Endothelial cell of umbilical vein (primary cell): ENCODE measurements around the gene SCARF2. TPM values are rescaled to one million over a fixed set of nuclear protein-coding genes. Genes with fewer than 3 reads are reported as not detected.

ENCODE experiments used
- BruUV-seq: library from RNA; stranded (reverse); fragments of 400-500 nt; replicated peaks from 2 replicates; lab custom pipeline; 2021; lab: Mats Ljungman, UMichigan
- CTCF ChIA-PET: fragments of 300-600, 350-600 bp; sonication (Branson Sonifier 250); formaldehyde crosslinking; loops from one replicate; lab custom pipeline; 2021; ENCODE audit warnings: antibody characterized with exemption, inconsistent platforms; lab: Charles Lee
- POLR2A ChIA-PET: fragments of 300-600, 350-600 bp; sonication (Branson Sonifier 250); formaldehyde crosslinking; loops from one replicate; lab custom pipeline; 2021; ENCODE audit warnings: antibody characterized with exemption, inconsistent platforms; lab: Charles Lee
- DNase-seq: peaks from one replicate; pipeline ENCODE4 v3.0.0-alpha.2; 2011; ENCODE audit warnings: low read depth, low spot score
- FAIRE-seq: peaks from 2 replicates; lab custom pipeline; 2011; peaks lifted over from hg19 to GRCh38; lab: Jason Lieb, UNC
- H2AFZ ChIP-seq: 2 replicates; pipeline ENCODE4 v1.6.0; 2012; ENCODE audit warnings: low read depth, low read length, control low read depth, inconsistent platforms
- H3K27ac ChIP-seq: 2 replicates; pipeline ENCODE4 v1.5.1; 2011; ENCODE audit warnings: low read depth, mild to moderate bottlenecking, control low read depth, low read length, moderate library complexity; ENCODE audit not compliant: insufficient read depth
- H3K27me3 ChIP-seq, 2 experiments: 2 replicates each; pipeline versions ENCODE4 v1.6.0 to v1.6.1; 2011; ENCODE audit warnings: low read length in 2 of 2, mixed read lengths in 1 of 2; ENCODE audit not compliant: control insufficient read depth in 2 of 2, insufficient read depth in 2 of 2
- H3K36me3 ChIP-seq, 2 experiments: 2 replicates in 1 of 2; 3 replicates in 1 of 2; pipeline ENCODE4 v1.5.1; 2011; ENCODE audit warnings: low read length in 2 of 2, mild to moderate bottlenecking in 1 of 2, moderate library complexity in 1 of 2; ENCODE audit not compliant: control insufficient read depth in 2 of 2, insufficient read depth in 2 of 2; ENCODE audit errors: extremely low read depth in 1 of 2
- H3K4me1 ChIP-seq: 3 replicates; pipeline ENCODE4 v1.5.1; 2011; ENCODE audit warnings: mild to moderate bottlenecking, low read length; ENCODE audit not compliant: control insufficient read depth, insufficient read depth; ENCODE audit errors: extremely low read depth
- H3K4me2 ChIP-seq: 2 replicates; pipeline ENCODE4 v1.6.1; 2011; ENCODE audit warnings: low read length, control low read depth, mixed read lengths; ENCODE audit not compliant: insufficient read depth
- H3K4me3 ChIP-seq, 3 experiments: fragments of 200-600 bp in 1 of 3; sonication (generic), shearing (Covaris generic) in 1 of 3; replicated peaks in 1 of 3; 2 replicates each; pipeline ENCODE4 v1.5.1; 2011 to 2016; ENCODE audit warnings: control low read depth in 3 of 3, low read length in 3 of 3, mild to moderate bottlenecking in 2 of 3, inconsistent platforms in 1 of 3, low read depth in 1 of 3, moderate library complexity in 1 of 3; ENCODE audit not compliant: insufficient read depth in 1 of 3
- H3K79me2 ChIP-seq: 2 replicates; pipeline ENCODE4 v1.6.0; 2012; ENCODE audit warnings: low read length, inconsistent platforms; ENCODE audit not compliant: control insufficient read depth, insufficient read depth
- H3K9ac ChIP-seq: replicated peaks from 2 replicates; pipeline ENCODE3; 2011; ENCODE audit warnings: low read length, control low read depth; ENCODE audit not compliant: insufficient read depth; ENCODE audit errors: extremely low read depth
- H3K9me1 ChIP-seq: replicated peaks from 3 replicates; pipeline ENCODE4 v1.6.0; 2011; ENCODE audit warnings: mild to moderate bottlenecking, low read length; ENCODE audit not compliant: control insufficient read depth, insufficient read depth; ENCODE audit errors: extremely low read depth
- H3K9me3 ChIP-seq: replicated peaks from 2 replicates; pipeline ENCODE4 v1.5.1; 2012; ENCODE audit warnings: low read length, inconsistent platforms; ENCODE audit not compliant: control insufficient read depth, insufficient read depth
- H4K20me1 ChIP-seq: replicated peaks from 2 replicates; pipeline ENCODE3; 2011; ENCODE audit warnings: mild to moderate bottlenecking, low read length; ENCODE audit not compliant: control insufficient read depth, insufficient read depth; ENCODE audit errors: extremely low read depth
- EZH2 ChIP-seq: IDR thresholded peaks from 2 replicates; pipeline ENCODE4 v1.6.1; 2012; ENCODE audit warnings: borderline replicate concordance, low read depth, mild to moderate bottlenecking, moderate library complexity, low read length, inconsistent platforms; ENCODE audit not compliant: severe bottlenecking
- FOS ChIP-seq: IDR thresholded peaks from 2 replicates; pipeline ENCODE4 v1.6.1; 2011; ENCODE audit warnings: mild to moderate bottlenecking, low read length, moderate library complexity, borderline replicate concordance; ENCODE audit not compliant: insufficient read depth
- GATA2 ChIP-seq: IDR thresholded peaks from 2 replicates; pipeline ENCODE4 v1.7.0; 2011; ENCODE audit warnings: low read depth, mild to moderate bottlenecking, moderate library complexity, mixed read lengths, low read length; ENCODE audit not compliant: insufficient read length, insufficient read depth
- JUN ChIP-seq: IDR thresholded peaks from 2 replicates; pipeline ENCODE4 v1.6.1; 2011; ENCODE audit warnings: borderline replicate concordance, low read depth; ENCODE audit not compliant: insufficient read length, insufficient read depth
- MYC ChIP-seq: IDR thresholded peaks from one replicate; pipeline ENCODE4 v1.6.1; 2011; ENCODE audit warnings: mild to moderate bottlenecking, low read depth, low read length
- POLR2A ChIP-seq: IDR thresholded peaks from 2 replicates; pipeline ENCODE4 v1.6.1; 2012; ENCODE audit warnings: low read depth, mild to moderate bottlenecking, control low read depth, low read length
- POLR2AphosphoS5 ChIP-seq: IDR thresholded peaks from 2 replicates; pipeline ENCODE4 v1.6.1; 2012; ENCODE audit warnings: low read depth, mild to moderate bottlenecking, control low read depth, low read length, moderate library complexity; ENCODE audit not compliant: insufficient read depth
- dilution Hi-C: fragments of 300-500 bp; cut with MboI; formaldehyde crosslinking; loops from one replicate; pipeline ENCODE4 v1.15.0; 2019; ENCODE audit warnings: low sequenced_read_pairs; ENCODE audit not compliant: extremely low pct_ligation_motif_present
- intact Hi-C: fragments of 100-400 bp; cut with micrococcal nuclease; formaldehyde crosslinking; loops from one replicate; pipeline ENCODE4 v1.10.0; 2022
- polyA plus RNA-seq, 4 experiments: library from polyadenylated mRNA; depleted of rRNA in 3 of 4; stranded (reverse) in 3 of 4; unstranded in 1 of 4; fragments of >200 nt; gene quantifications; 2 replicates each; pipeline versions ENCODE4 v1.2.1 to v1.2.3, GENCODE V29; 2011 to 2012; ENCODE audit warnings: missing spikeins in 1 of 4
- total RNA-seq: library from RNA; stranded (reverse); gene quantifications from 2 replicates; pipeline ENCODE4 v1.2.3, GENCODE V29; 2021
- TF ChIP-seq, protein P1 (sequence below), 2 donors: IDR thresholded peaks; 1 replicate in 1 of 2; 2 replicates in 1 of 2; pipeline ENCODE4 v1.5.1; 2011; ENCODE audit warnings: low read length in 2 of 2, mild to moderate bottlenecking in 2 of 2, moderate library complexity in 2 of 2, control low read depth in 1 of 2, inconsistent platforms in 1 of 2, low read depth in 1 of 2; ENCODE audit not compliant: insufficient read depth in 1 of 2; ENCODE audit errors: extremely low read depth in 1 of 2
- TF ChIP-seq, protein P2 (sequence below): IDR thresholded peaks from 2 replicates; pipeline ENCODE4 v1.6.1; 2011; ENCODE audit not compliant: insufficient read depth, insufficient read length

Gene SCARF2
- total and polyA plus RNA-seq, 2 donors (not counting 3 experiments of a cell fraction or from before 2014, with no cell fraction given) = 15.7 to 20.1 TPM

DNA sequence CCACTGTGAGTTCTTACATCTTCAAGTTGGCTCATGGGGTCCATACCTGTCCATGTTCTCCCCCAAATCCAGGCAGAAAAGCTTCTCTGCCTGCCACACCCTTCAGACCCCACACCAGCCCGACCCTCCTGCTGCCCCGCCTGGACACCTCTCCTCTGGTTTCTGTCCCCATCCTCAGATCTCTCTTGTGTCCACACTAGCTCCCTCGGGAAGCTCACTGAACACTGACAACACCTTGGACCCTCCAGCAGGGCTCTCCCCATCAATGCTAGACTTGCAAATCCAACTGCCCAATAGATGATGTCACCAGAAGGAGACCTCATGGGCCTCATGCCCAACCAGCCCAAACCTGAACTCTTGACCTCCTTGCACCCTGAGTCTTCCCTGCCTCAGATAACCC lies 2.9 kb downstream of the SCARF2 start:
- Histone ChIP-seq H3K4me2 (no peak overlapping the region), H2AFZ (no peak overlapping the region), H3K79me2 (peaks cover 14% of the 10 kb centered on the region), H3K4me1 (peaks cover 14% of the 10 kb centered on the region), H3K36me3 (no peaks in the 10 kb centered on the region), H4K20me1 (peaks cover 2% of the 10 kb centered on the region), H3K9ac (no peak overlapping the region), H3K9me3 (no peaks in the 10 kb centered on the region), H3K4me3 (no peak overlapping the region), H3K9me1 (no peaks in the 10 kb centered on the region), H3K27ac (no peak overlapping the region), H3K27me3 (no peaks in the 10 kb centered on the region)
- no peak for TF ChIP-seq JUN
- TF ChIP-seq FOS = no peak
- TF ChIP-seq EZH2 = no peak
- TF ChIP-seq, protein P1, sequence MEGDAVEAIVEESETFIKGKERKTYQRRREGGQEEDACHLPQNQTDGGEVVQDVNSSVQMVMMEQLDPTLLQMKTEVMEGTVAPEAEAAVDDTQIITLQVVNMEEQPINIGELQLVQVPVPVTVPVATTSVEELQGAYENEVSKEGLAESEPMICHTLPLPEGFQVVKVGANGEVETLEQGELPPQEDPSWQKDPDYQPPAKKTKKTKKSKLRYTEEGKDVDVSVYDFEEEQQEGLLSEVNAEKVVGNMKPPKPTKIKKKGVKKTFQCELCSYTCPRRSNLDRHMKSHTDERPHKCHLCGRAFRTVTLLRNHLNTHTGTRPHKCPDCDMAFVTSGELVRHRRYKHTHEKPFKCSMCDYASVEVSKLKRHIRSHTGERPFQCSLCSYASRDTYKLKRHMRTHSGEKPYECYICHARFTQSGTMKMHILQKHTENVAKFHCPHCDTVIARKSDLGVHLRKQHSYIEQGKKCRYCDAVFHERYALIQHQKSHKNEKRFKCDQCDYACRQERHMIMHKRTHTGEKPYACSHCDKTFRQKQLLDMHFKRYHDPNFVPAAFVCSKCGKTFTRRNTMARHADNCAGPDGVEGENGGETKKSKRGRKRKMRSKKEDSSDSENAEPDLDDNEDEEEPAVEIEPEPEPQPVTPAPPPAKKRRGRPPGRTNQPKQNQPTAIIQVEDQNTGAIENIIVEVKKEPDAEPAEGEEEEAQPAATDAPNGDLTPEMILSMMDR (IDR thresholded peaks at IDR 0.05; ENCODE audit: extremely low read depth in 1 of 2, insufficient read depth in 1 of 2, low read depth in 1 of 2, low read length in 2 of 2) = no peak
- TF ChIP-seq POLR2AphosphoS5 = no peak
- no peak for TF ChIP-seq POLR2A
- no peak for TF ChIP-seq MYC
- no peak for TF ChIP-seq GATA2
- TF ChIP-seq, protein P2, sequence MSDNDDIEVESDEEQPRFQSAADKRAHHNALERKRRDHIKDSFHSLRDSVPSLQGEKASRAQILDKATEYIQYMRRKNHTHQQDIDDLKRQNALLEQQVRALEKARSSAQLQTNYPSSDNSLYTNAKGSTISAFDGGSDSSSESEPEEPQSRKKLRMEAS = no peak
- DNase-seq = no peak
- dilution Hi-C loops = no loop called here
- FAIRE-seq = no peak
- BruUV-seq = no TSS peak
- ChIA-PET POLR2A (interaction anchor here (0.6 kb wide), 1 partner anchor 16 kb away, joined by 10 read pairs; no protein-coding TSS in a partner anchor), CTCF (interaction anchor here (1.3 to 4.8 kb wide), 3 partner anchors 16 to 22 kb away, joined by 3 to 36 read pairs (median 15); no protein-coding TSS in a partner anchor)
- intact Hi-C loops = loop anchor here (5.0 kb wide), 1 partner anchor 63 kb away; the partner anchor contains the start of gene KLHL22
